HEK293 (cell line): ENCODE measurements around the gene RAB9B.

Source experiments
- MEIS1 ChIP-seq: sonication (generic); formaldehyde crosslinking; IDR thresholded peaks from 2 replicates; pipeline ENCODE4 v1.8.1; 2022; ENCODE audit warnings: missing genetic modification reagents, mild to moderate bottlenecking, borderline replicate concordance
- TRIM28 ChIP-seq: IDR thresholded peaks from 2 replicates; pipeline ENCODE4 v1.6.1; 2011; ENCODE audit warnings: low read length, control low read depth, borderline replicate concordance
- YY1 ChIP-seq: fragments of 450-650 bp; formaldehyde crosslinking; IDR thresholded peaks from 2 replicates; pipeline ENCODE4 v1.5.1; 2018; ENCODE audit warnings: missing biosample characterization, missing genetic modification characterization
- ZNF24 ChIP-seq: fragments of 450-650 bp; formaldehyde crosslinking; IDR thresholded peaks from 2 replicates; pipeline ENCODE4 v1.5.1; 2016; ENCODE audit warnings: missing biosample characterization, missing genetic modification characterization
- TF ChIP-seq, protein P1 (sequence below): fragments of 450-650 bp; formaldehyde crosslinking; IDR thresholded peaks from 2 replicates; pipeline ENCODE4 v1.5.1; 2016; ENCODE audit warnings: missing biosample characterization, missing genetic modification characterization

DNA sequence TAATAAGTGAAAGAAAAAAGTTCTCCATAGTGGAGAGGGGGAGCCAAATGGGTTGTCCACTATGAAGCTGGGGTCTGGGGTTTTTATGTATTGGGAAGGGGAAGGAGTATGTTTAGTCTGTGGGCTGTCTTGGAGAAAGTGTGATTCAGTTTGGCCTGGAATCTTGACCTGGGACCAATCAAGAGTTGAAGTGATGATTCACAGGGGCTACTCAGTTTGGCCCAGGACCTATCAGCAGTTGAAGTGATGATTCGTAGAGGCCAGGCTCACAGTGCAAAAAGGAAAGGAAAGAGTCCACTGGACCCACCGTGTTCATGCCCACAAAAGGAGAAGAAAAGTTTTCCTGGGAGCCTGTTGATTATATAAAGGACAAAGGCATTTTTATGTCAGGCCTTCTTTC is 47.3 kb upstream of the RAB9B start:
- TF ChIP-seq, protein P1, sequence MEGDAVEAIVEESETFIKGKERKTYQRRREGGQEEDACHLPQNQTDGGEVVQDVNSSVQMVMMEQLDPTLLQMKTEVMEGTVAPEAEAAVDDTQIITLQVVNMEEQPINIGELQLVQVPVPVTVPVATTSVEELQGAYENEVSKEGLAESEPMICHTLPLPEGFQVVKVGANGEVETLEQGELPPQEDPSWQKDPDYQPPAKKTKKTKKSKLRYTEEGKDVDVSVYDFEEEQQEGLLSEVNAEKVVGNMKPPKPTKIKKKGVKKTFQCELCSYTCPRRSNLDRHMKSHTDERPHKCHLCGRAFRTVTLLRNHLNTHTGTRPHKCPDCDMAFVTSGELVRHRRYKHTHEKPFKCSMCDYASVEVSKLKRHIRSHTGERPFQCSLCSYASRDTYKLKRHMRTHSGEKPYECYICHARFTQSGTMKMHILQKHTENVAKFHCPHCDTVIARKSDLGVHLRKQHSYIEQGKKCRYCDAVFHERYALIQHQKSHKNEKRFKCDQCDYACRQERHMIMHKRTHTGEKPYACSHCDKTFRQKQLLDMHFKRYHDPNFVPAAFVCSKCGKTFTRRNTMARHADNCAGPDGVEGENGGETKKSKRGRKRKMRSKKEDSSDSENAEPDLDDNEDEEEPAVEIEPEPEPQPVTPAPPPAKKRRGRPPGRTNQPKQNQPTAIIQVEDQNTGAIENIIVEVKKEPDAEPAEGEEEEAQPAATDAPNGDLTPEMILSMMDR (tag by site-specific recombination) = no peak
- TF ChIP-seq ZNF24 (no peak), YY1 (no peak), MEIS1 (no peak), TRIM28 (no peak)
